HepG2 (cell line): Measurements from ENCODE around the gene BLCAP.

Experiments
- CTCF ChIP-seq: sonication (generic); formaldehyde crosslinking; IDR thresholded peaks from 2 replicates; pipeline ENCODE4 v1.5.0; 2020; ENCODE audit warnings: mild to moderate bottlenecking, missing genetic modification reagents, moderate library complexity
- HOMEZ ChIP-seq: IDR thresholded peaks from 2 replicates; pipeline ENCODE4 v1.6.1; 2016; ENCODE audit warnings: low read depth
- MAX ChIP-seq: IDR thresholded peaks from 2 replicates; pipeline ENCODE4 v1.6.1; 2012; ENCODE audit warnings: inconsistent platforms
- PLSCR1 ChIP-seq: sonication (generic); formaldehyde crosslinking; IDR thresholded peaks from 2 replicates; pipeline ENCODE4 v1.5.0; 2020; ENCODE audit warnings: missing genetic modification reagents, mild to moderate bottlenecking, borderline replicate concordance
- POLR2A ChIP-seq, 2 experiments: IDR thresholded peaks; 2 replicates each; pipeline ENCODE4 v1.6.1; 2011; ENCODE audit warnings: low read depth in 2 of 2, low read length in 2 of 2, mild to moderate bottlenecking in 1 of 2, moderate library complexity in 1 of 2; ENCODE audit not compliant: insufficient read depth in 1 of 2
- PTBP1 ChIP-seq: fragments of 200-400 bp; formaldehyde crosslinking; IDR thresholded peaks from 2 replicates; pipeline ENCODE4 v1.6.1; 2018; ENCODE audit warnings: low read length, low read depth; ENCODE audit not compliant: poor library complexity, severe bottlenecking
- RFX5 ChIP-seq: IDR thresholded peaks from 2 replicates; pipeline ENCODE4 v1.6.1; 2011; ENCODE audit warnings: low read depth, low read length, improper control_type of control experiment
- ZBTB1 ChIP-seq: sonication (generic); formaldehyde crosslinking; IDR thresholded peaks from 2 replicates; pipeline ENCODE4 v1.4.0; 2020; ENCODE audit warnings: missing genetic modification reagents, borderline replicate concordance
- ZNF205 ChIP-seq: IDR thresholded peaks from 2 replicates; pipeline ENCODE4 v1.6.1; 2018; ENCODE audit warnings: missing biosample characterization, missing genetic modification reagents
- ZNF264 ChIP-seq: sonication (generic); formaldehyde crosslinking; IDR thresholded peaks from 2 replicates; pipeline ENCODE4 v1.4.0; 2020; ENCODE audit warnings: missing genetic modification reagents
- ZNF788 ChIP-seq: sonication (generic); formaldehyde crosslinking; IDR thresholded peaks from 2 replicates; pipeline ENCODE4 v1.5.0; 2020; ENCODE audit warnings: mild to moderate bottlenecking, missing genetic modification reagents, borderline replicate concordance

DNA sequence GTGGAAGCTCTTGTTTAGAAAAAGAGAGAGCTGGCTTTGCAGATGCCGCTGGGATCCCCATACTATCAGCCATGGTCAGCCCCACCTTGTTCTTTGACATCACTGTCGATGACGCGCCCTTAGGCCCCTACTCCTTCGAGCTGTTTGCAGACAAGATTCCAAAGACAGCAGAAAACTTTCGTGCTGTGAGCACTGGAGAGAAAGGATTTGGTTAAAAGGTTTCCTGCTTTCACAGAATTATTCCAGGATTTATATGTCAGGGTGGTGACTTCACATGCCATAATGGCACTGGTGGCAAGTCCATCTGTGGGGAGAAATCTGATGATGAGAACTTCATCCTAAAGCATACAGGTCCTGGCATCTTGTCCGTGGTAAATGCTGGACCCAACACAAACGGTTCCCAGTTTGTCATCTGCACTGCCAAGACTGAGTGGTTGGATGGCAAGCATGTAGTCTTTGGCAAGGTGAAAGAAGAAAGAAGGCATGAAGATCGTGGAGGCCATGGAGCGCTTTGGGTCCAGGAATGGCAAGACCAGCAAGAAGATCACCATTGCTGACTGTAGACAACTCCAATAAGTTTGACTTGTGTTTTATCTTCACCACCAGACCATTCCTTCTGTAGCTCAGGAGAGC, 2.4 kb upstream of the BLCAP start:
- TF ChIP-seq ZNF264 (CRISPR knock-in tag) (no peak), PLSCR1 (CRISPR knock-in tag) (no peak), HOMEZ (CRISPR knock-in tag) (no peak), MAX (no peak), ZNF205 (no peak), POLR2A (IDR thresholded peaks at IDR 0.05; ENCODE audit: insufficient read depth in 1 of 2, low read depth in 2 of 2, low read length in 2 of 2) (no peak), RFX5 (no peak), PTBP1 (no peak), CTCF (no peak), ZNF788 (CRISPR knock-in tag) (no peak), ZBTB1 (CRISPR knock-in tag) (no peak)
